NT2/D1 (cell line): Measurements from ENCODE around the gene GFRA4.

Experiments
- DNase-seq: peaks from one replicate; pipeline ENCODE4 v3.0.0-alpha.2; 2011; ENCODE audit warnings: low read depth, low spot score
- H3K27me3 ChIP-seq: 2 replicates; pipeline ENCODE4 v1.6.0; 2011; ENCODE audit warnings: mild to moderate bottlenecking; ENCODE audit not compliant: insufficient read length, insufficient read depth
- H3K36me3 ChIP-seq: 2 replicates; pipeline ENCODE4 v1.6.1; 2011; ENCODE audit warnings: mild to moderate bottlenecking, low read length, mixed read lengths; ENCODE audit not compliant: insufficient read depth, insufficient read length
- H3K4me1 ChIP-seq: 2 replicates; pipeline ENCODE4 v1.5.1; 2011; ENCODE audit not compliant: insufficient read depth, insufficient read length
- H3K4me3 ChIP-seq: 2 replicates; pipeline ENCODE4 v1.5.1; 2011; ENCODE audit warnings: low read depth; ENCODE audit not compliant: insufficient read length
- H3K9ac ChIP-seq: 2 replicates; pipeline ENCODE4 v1.6.0; 2011; ENCODE audit warnings: low read depth; ENCODE audit not compliant: insufficient read length
- H3K9me3 ChIP-seq: 2 replicates; pipeline ENCODE4 v1.5.1; 2011; ENCODE audit warnings: mild to moderate bottlenecking, low read length; ENCODE audit not compliant: insufficient read depth
- SUZ12 ChIP-seq: IDR thresholded peaks from 2 replicates; pipeline ENCODE4 v1.6.1; 2011; ENCODE audit not compliant: insufficient read length, insufficient read depth; ENCODE audit errors: extremely low read depth
- YY1 ChIP-seq: IDR thresholded peaks from 2 replicates; pipeline ENCODE4 v1.6.1; 2011; ENCODE audit not compliant: insufficient read length, insufficient read depth
- ZNF274 ChIP-seq: IDR thresholded peaks from 2 replicates; pipeline ENCODE4 v1.6.1; 2011; ENCODE audit warnings: mild to moderate bottlenecking, low read depth, low read length

The GFRA4 gene

GRCh38 chr20:3692706-3693294 is 29.6 kb upstream of the GFRA4 start:
- Histone ChIP-seq H3K4me3 (no peak overlapping the region), H3K9ac (no peak overlapping the region), H3K27me3 (no peaks in the 10 kb centered on the region), H3K4me1 (peaks cover 10% of the 10 kb centered on the region), H3K36me3 (no peaks in the 10 kb centered on the region), H3K9me3 (peaks cover 7% of the 10 kb centered on the region; the same call in 1 of the 2 replicates)
- TF ChIP-seq YY1 = no peak
- DNase-seq = no peak

DNA sequence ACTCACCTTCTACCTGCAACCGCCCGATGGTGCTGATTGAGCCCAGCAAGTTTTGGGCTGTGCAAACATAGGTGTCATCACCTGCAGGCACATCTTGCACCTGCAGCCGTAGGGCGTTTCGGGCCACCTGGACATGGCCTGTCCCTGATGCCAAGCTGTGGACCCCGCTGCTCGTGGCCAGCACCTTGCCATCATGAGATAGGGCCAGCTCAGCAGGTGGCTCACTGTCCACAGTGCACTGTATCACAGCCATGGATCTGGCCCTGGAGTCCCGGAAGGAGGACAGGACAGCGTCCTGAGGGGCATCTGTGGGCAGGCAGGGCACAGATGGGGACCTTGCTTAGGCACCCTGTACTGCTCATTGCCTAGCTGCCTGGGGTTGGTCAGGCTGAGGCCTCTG is 28.7 kb upstream of the GFRA4 start:
- TF ChIP-seq YY1 (no peak), ZNF274 (no peak), SUZ12 (no peak)
- Histone ChIP-seq H3K4me1 (peaks cover under 1% of the 10 kb centered on the region), H3K27me3 (no peaks in the 10 kb centered on the region), H3K9me3 (peaks cover 7% of the 10 kb centered on the region; the same call in 1 of the 2 replicates), H3K9ac (no peak overlapping the region), H3K4me3 (no peak overlapping the region), H3K36me3 (no peaks in the 10 kb centered on the region)
- DNase-seq = no peak

- Histone ChIP-seq H3K27me3 (no peaks in the 10 kb centered on the region), H3K9ac (no peak overlapping the region), H3K36me3 (no peaks in the 10 kb centered on the region), H3K9me3 (peaks cover 3% of the 10 kb centered on the region; the same call in 1 of the 2 replicates), H3K4me3 (no peak overlapping the region), H3K4me1 (no peaks in the 10 kb centered on the region)
- no peak for DNase-seq
- TF ChIP-seq SUZ12 = no peak
- no peak for TF ChIP-seq YY1
- no peak for TF ChIP-seq ZNF274
Measured at GRCh38 chr20:3691306-3691705, 28.1 kb upstream of the GFRA4 start.

GRCh38 chr20:3690413-3690812 is 27.2 kb upstream of the GFRA4 start:
- H3K4me3 ChIP-seq = no peak overlapping the region
- H3K36me3 ChIP-seq = no peaks in the 10 kb centered on the region
- no peaks in the 10 kb centered on the region for H3K27me3 ChIP-seq
- H3K9ac ChIP-seq = no peak overlapping the region
- no peaks in the 10 kb centered on the region for H3K9me3 ChIP-seq
- TF ChIP-seq ZNF274 = no peak
- no peak for TF ChIP-seq YY1
- no peak for TF ChIP-seq SUZ12
- no peaks in the 10 kb centered on the region for H3K4me1 ChIP-seq
- DNase-seq = no peak

GRCh38 chr20:3689978-3690377 is 26.8 kb upstream of the GFRA4 start:
- no peak for DNase-seq
- TF ChIP-seq SUZ12 = no peak
- Histone ChIP-seq H3K4me3 (no peak overlapping the region), H3K9me3 (no peaks in the 10 kb centered on the region), H3K4me1 (no peaks in the 10 kb centered on the region), H3K9ac (no peak overlapping the region), H3K36me3 (no peaks in the 10 kb centered on the region), H3K27me3 (no peaks in the 10 kb centered on the region)

DNA sequence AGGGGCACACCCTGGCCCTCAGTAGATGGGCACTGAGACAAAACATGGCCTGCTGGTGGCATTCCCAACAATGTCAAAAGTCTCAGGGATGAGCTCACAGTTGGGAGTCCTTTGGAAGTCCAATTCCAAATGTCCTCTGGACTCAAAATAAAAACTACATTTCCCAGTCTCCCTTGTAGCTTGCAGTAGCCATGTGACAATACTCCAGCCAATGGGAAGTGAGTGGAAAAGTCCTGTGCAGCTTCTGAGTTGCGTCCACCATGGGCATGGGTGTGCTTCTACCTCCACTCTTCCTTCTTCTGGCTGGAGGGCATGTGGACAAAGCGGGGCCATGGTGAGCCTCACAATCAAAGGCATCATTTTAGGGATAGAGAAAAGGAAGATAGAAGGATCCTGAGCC is 24.5 kb upstream of the GFRA4 start:
- H3K4me3 ChIP-seq = no peak overlapping the region
- no peak overlapping the region for H3K9ac ChIP-seq
- H3K4me1 ChIP-seq = no peaks in the 10 kb centered on the region
- no peaks in the 10 kb centered on the region for H3K9me3 ChIP-seq
- H3K27me3 ChIP-seq = no peaks in the 10 kb centered on the region
- DNase-seq = no peak
- H3K36me3 ChIP-seq = no peaks in the 10 kb centered on the region
- no peak for TF ChIP-seq YY1
- no peak for TF ChIP-seq ZNF274
- TF ChIP-seq SUZ12 = no peak

DNA sequence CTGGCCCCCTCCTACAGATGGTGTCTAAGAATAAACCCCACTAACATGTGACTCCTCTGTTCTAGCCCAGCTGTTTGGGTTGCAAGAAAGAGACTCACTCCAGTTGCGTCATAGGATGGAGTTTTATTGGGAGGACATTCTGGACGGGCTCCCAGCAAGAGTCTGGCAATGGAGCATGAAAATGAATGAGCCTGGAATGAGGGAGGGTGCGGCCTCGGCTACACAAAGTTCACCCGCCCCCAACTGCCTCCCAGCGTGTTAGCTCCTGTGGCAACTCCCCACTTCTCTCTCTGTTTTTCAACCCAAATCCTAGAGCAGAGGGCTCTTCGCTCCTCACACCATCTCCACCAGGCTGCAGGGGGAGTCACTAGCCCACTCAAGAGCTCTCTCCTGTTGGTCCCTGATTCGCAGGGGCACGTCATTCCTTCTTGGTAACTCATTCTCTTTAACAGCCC is 23.7 kb upstream of the GFRA4 start:
- H3K36me3 ChIP-seq = no peaks in the 10 kb centered on the region
- no peak for DNase-seq
- H3K4me1 ChIP-seq = no peaks in the 10 kb centered on the region
- H3K4me3 ChIP-seq = no peak overlapping the region
- no peaks in the 10 kb centered on the region for H3K9me3 ChIP-seq
- TF ChIP-seq ZNF274 (no peak), YY1 (no peak), SUZ12 (no peak)
- no peaks in the 10 kb centered on the region for H3K27me3 ChIP-seq
- no peak overlapping the region for H3K9ac ChIP-seq
